NCI-H748 (cell line): ENCODE data around the gene DYNLRB1.
A peak's percentile ranks its signal among the peaks of the same experiment; 100 is the strongest.

Experiments
- DNase-seq: peaks from one replicate; lab custom pipeline; 2025; ENCODE audit not compliant: unreplicated experiment; lab: John Stamatoyannopoulos, UW

The DYNLRB1 gene

DNA sequence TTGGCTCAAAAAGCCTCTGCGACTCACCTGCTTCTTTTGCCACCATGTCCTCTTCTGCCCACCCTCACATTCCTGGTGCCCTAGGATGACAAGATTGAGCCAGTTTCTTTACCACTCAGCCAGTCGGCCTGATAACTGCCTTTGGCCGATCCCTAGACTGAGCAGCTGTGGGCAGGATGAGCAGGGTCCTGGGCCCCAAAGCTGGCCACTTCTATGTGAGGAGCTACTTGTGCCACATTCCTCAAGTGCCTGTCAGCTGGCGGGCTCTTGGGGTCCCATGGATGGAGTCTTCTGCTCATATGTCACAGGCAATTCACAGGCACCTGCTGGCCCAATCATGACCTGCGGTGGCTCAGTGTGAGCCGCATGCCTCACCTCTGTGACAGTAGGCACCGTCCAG, 16.5 kb downstream of the DYNLRB1 start:
- no peak for DNase-seq

DNA sequence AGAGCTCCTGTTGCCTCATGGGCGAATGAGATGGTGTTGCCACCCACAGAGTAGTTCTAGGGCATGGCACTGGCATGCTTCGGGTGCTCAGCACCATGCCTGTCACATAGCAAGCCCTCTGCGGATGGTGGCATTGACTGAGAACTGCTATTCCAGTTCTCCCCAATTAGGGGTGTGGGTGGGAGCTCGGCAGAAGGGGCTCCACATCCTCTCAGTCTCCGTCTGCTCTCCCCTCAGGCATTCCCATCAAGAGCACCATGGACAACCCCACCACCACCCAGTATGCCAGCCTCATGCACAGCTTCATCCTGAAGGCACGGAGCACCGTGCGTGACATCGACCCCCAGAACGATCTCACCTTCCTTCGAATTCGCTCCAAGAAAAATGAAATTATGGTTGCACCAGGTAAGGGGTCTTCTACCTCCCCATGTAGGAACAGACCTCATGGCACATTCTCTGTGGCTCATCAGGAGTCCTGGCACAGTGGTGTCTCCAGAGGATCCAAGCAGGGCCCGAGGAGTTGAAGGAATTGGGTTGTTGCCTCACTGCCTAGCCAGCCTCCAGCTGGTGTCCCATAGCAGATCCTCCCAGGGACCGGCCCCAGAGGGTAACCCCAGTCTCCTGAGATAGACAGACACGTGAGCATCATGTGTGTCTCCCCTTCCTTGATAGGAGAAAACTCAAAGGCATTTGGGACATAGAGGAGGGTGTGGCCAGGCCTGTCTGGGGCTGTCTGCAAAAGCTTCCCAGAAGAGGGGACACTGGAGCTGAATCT, 18.4 kb downstream of the DYNLRB1 start:
- no peak for DNase-seq

- no peak for DNase-seq
These were observed 19.1 kb downstream of the DYNLRB1 start for GRCh38 chr20:34535301-34535840.

GRCh38 chr20:34535857-34536256, 19.6 kb downstream of the DYNLRB1 start:
- no peak for DNase-seq

- peak; percentile 35 for DNase-seq
These were observed 20.7 kb downstream of the DYNLRB1 start for GRCh38 chr20:34536798-34537394.

DNA sequence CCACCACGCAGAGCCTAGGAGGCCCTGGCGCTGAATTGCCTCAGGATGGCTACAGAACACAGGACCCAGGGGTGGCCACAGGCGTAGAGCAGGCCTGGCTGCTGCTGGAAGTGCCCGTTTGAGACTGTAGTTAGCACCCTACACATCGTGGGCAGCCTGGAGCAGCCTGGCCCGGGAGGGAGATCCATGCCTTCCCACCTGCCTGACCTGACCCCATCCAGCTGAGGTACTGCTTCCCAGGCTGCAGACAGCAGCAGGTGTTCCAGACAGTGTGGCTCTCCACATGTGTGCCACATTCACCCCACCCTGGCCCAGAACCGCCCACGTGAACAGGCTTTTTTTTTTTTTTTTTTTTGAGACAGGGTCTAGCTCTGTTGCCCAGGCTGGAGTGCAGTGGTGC, 21.4 kb downstream of the DYNLRB1 start:
- DNase-seq: no peak

GRCh38 chr20:34538671-34539123, 22.5 kb downstream of the DYNLRB1 start:
- peak; percentile 39 for DNase-seq

DNA sequence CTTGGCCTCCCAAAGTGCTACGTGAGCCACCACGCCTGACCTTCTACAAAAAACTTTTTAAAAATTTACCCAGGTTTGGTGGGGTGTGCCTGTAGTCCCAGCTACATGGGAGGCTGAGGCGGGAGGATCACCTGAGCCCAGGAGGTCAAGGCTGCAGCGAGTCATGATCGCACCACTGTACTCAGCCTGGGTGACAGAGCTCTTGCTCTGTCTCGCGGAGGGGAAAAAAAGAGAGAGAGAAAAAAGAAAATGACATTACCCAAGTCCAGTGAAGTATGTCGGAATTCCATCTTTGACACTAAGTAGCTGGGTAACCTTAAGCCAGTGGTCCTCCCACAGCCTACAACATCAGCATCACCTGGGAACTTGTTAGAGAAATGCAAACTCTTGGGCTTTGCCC, 23.5 kb downstream of the DYNLRB1 start:
- no peak for DNase-seq

- DNase-seq: no peak
These were observed 24.5 kb downstream of the DYNLRB1 start for GRCh38 chr20:34540596-34541263.

GRCh38 chr20:34541264-34541901, 25.2 kb downstream of the DYNLRB1 start:
- DNase-seq: no peak

- DNase-seq: no peak
These were observed 25.7 kb downstream of the DYNLRB1 start for GRCh38 chr20:34541917-34542316.

GRCh38 chr20:34542439-34542838, 26.2 kb downstream of the DYNLRB1 start:
- DNase-seq: no peak

DNA sequence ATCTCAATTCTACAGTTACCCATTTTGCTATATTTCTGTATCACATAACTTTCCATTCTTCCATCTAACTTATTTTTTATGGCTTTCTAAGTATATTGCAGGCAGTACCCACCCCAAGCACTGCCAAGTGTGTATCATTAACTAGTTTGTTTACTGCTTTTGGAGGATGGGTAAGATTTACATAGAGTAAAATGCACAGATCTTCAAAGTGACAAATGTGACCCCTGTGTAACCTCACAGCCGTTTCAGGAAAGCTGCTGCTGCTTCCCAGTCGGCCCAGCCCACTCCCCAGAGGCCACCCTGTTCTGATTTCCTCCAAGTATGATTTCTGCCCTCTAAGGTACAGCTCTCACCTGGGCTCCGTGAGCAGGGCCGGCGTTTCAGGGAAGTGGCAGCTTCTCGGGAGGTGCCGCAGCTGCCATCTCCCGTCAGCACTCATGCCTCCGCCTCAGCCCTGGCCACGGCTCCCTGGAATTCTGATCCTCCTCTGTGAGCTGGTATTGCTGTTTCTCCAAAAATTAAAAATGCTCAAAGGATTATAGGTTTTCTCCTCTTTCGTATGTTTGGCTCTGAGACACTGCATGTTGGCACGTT, 27.3 kb downstream of the DYNLRB1 start:
- no peak for DNase-seq

- DNase-seq: no peak
These were observed 28.0 kb downstream of the DYNLRB1 start for GRCh38 chr20:34544109-34544796.

DNA sequence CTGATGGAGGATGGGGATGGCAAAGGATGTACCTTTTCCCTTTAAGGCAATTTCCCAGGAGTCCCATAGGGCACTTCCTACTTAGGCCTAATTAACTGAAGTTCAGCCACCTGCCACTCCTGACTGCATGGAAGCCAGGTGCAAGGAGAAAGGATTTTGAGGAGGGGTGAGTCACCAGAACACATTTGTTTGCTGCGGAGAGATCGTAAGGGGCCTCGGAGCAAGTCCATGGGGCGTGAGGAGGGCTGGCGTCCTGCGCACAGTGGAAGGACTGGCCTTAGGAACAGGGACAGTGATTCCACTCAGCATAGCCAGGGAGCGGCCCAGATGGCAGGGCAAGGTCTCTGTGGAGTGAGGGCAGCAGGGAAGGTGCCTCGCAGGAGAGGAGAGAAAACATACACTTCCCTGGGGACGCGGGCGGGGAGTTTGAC, 30.5 kb downstream of the DYNLRB1 start:
- DNase-seq: peak; percentile 92

- no peak for DNase-seq
These were observed 31.8 kb downstream of the DYNLRB1 start for GRCh38 chr20:34547844-34548613.

DNA sequence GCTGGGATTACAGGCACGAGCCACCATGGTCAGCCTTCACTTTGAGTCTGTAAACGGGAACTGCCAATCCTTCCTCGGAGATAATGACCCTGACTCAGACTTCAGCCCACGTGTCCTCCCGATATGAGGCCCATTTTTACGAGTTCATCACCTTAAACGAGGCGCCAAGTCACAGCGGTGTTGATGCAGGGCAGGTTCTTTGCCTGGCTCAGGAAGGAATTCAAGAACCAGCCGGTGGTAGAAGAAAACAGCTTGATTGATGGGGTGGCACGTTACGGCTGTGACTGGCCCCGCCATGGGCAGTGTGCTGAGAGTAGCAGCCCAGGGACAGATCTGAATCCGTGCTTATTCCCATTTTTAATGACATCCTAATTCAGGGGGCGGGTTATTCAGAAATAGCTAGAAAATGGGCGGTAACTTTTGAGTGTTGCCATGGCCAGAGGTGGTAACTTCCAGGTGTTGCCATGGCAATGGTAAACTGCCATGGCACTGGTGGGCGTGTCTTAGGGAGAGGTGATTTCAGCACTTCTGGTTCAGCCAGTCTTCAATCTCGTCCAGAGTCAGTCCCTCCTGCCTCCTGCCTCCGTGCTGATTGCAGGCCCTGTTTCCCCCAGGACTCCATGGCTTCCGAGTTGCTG, 33.2 kb downstream of the DYNLRB1 start:
- DNase-seq: peak; percentile 66

DNA sequence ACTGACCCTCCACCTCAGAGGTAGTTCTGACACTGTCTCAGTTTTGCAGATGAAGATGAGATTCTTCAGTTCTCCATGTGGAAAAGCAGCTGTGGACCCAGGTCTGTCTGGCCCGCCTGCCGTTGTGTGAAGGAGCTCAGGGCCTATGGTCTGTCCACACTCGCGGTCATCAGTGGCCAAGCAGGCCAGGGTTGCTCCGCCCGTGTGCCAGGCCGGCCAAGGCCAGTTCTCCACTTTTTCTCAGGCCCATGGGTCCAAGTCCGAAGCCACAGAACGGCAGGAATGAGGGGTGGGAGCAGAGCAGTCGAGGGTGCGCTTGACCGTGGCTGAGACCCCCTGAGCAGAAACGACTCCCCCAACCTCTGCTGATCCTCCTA, 33.7 kb downstream of the DYNLRB1 start:
- no peak for DNase-seq

DNA sequence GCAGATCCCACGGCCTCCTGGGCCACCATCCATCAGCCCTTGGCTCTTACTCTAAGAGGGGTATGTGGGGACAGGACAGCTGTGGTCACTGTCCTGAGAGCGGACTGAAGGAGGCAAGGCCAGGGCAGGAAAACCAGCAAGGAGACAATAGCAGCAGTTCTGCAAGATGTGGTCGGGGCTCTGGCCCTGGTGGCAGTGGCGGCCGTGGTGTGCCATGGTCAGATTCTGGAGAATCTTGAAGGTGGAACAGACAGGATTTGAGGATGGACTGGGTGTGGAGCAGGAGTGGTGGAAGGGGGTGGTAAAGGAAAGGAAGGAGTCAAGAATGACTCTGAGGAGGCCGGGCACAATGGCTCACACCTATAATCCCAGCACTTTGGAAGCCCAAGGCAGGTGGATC, 36.3 kb downstream of the DYNLRB1 start:
- no peak for DNase-seq
